IPS DF 6.9 (cell line): ENCODE data around the gene CLC.
"Not testable (repeated sequence)": the region's sequence is repeated elsewhere in the genome, so short reads cannot be mapped to it uniquely, and the experiment has no call there.

Experiments used
- DNase-seq: peaks from one replicate; pipeline ENCODE4 v3.0.0-alpha.2; 2013; ENCODE audit warnings: low read depth, low spot score
- H3K27ac ChIP-seq: one replicate; pipeline ENCODE4 v1.5.1; 2013; ENCODE audit warnings: low read length, control low read depth
- H3K27me3 ChIP-seq: 2 replicates; pipeline ENCODE4 v1.6.1; 2013; ENCODE audit warnings: mild to moderate bottlenecking, low read length; ENCODE audit not compliant: control insufficient read depth, insufficient read depth
- H3K36me3 ChIP-seq: 2 replicates; pipeline ENCODE4 v1.6.1; 2013; ENCODE audit warnings: low read length; ENCODE audit not compliant: control insufficient read depth, insufficient read depth
- H3K4me1 ChIP-seq: 2 replicates; pipeline ENCODE4 v1.6.1; 2013; ENCODE audit warnings: low read length; ENCODE audit not compliant: control insufficient read depth, insufficient read depth
- H3K4me3 ChIP-seq: 2 replicates; pipeline ENCODE4 v1.5.1; 2013; ENCODE audit warnings: mild to moderate bottlenecking, low read length
- H3K9me3 ChIP-seq: 2 replicates; pipeline ENCODE4 v1.6.1; 2013; ENCODE audit warnings: low read length, inconsistent platforms; ENCODE audit not compliant: control insufficient read depth, insufficient read depth
- WGBS: extraction: QIAGEN DNeasy Blood & Tissue Kit; methylation state at CpG from one replicate; pipeline ENCODE4 v1.1.7; 2013; ENCODE audit warnings: mixed read lengths, missing lambda C conversion rate; ENCODE audit not compliant: insufficient read length, insufficient coverage; 5-methylcytosine and 5-hydroxymethylcytosine counted together

CLC gene

DNA sequence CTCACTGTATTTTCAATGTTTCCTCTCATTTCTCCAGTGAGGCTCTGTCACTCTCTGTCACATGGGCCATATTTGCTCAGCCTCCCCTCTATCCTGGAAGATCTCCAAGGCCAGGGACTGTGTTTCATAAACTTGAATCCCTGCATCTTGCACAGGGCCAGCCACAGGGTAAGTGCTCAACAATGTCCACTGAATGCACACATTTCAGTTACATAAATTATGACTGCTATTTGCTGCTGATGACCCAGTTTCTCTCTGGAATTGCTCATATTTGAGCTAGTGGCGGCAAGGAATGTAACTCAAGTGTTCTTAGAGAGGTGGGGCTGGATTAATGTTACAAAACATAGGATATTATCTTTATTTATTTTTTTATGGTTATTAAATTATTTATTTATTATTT lies 6.1 kb downstream of the CLC start:
- WGBS = no CpG with 5 or more reads among the region's 1 CpG
- Histone ChIP-seq H3K4me3 (no peak overlapping the region), H3K27ac (no peak overlapping the region), H3K4me1 (no peaks in the 10 kb centered on the region), H3K9me3 (no peaks in the 10 kb centered on the region), H3K36me3 (no peaks in the 10 kb centered on the region), H3K27me3 (no peaks in the 10 kb centered on the region)
- no peak for DNase-seq

DNA sequence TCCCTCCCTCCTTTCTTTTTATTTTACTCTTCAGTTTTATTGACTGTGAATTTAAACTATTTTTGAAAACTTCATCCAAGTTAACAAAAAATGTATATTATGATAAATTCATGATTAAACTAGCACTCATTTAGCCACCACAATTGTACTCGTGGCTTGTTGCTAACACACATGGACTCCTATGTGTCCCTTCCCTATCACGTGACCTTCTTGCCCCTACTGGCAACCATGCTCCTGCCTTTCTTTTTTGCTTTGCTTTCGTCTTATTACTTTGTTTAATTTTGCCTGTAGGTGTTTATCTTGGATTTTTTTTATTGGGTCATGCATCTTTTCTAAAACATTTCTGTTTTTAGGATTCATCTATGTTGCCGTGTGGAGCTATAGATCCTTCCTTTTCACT lies 8.2 kb downstream of the CLC start:
- DNase-seq = no peak
- Histone ChIP-seq H3K27me3 (no peaks in the 10 kb centered on the region), H3K4me1 (no peaks in the 10 kb centered on the region), H3K4me3 (no peak overlapping the region), H3K36me3 (no peaks in the 10 kb centered on the region), H3K27ac (no peak overlapping the region), H3K9me3 (no peaks in the 10 kb centered on the region)
- no CpG with 5 or more reads among the region's 4 CpGs for WGBS

DNA sequence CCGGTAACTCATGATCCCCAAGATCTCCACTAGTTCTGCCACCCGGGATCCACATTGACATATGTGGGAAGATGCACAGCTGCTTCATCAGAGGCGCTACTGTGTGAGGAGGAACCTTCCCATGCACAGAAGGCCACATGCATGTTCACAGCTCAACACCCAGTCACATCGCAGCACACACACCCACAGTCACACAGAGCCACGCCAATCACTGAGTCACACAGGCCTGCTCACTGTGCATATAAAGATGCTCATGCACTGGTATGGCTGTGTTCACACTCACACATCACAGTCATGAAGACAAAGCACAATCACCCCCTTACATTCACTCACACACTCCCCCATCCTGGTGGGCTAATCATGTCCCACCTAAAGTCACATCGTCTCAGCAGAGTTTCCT lies 9.8 kb downstream of the CLC start:
- DNase-seq = no peak
- WGBS = no CpG with 5 or more reads among the region's 6 CpGs
- no peaks in the 10 kb centered on the region for H3K4me1 ChIP-seq

DNA sequence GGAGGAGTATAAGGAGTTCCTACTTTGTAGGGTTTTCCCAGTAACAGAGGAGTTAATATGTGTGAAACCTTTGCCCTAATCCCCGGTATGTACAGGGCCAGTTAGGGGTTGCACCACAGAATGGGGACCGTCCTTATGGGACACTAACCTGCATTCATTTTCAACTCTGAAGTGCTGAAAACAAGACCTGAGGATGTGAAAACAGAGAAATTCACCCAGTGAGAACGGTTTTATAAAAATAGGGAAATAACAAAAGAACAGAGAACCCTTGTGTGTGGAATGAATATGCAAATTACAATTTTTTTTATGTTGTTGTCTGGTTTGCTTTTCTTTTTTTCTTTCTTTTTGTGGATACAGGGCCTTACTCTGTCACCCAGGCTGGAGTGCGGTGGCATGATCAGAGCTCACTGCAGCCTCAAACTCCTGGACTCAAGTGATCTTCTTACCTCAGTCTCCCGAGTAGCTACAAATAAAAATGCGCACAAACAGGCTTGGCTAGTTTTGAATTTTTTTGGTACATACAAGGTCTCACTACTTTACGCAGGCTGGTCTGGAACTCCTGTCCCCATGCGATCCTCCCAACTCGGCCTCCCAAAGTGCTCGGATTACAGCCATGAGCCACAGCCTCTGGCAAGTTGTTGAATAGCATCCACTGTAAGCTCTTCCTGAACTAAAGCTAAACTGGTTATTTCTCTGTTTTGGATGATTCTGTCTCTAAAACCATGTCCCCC lies 10.6 kb downstream of the CLC start:
- Histone ChIP-seq H3K27me3 (no peaks in the 10 kb centered on the region), H3K27ac (no peak overlapping the region), H3K9me3 (no peaks in the 10 kb centered on the region), H3K4me3 (no peak overlapping the region), H3K36me3 (no peaks in the 10 kb centered on the region), H3K4me1 (no peaks in the 10 kb centered on the region)
- WGBS = no CpG with 5 or more reads among the region's 10 CpGs
- DNase-seq = no peak

More for the DNA sequence above, 9.8 kb downstream of the CLC start:
- Histone ChIP-seq H3K27ac (no peak overlapping the region), H3K27me3 (no peaks in the 10 kb centered on the region), H3K36me3 (no peaks in the 10 kb centered on the region), H3K9me3 (no peaks in the 10 kb centered on the region), H3K4me3 (no peak overlapping the region)

DNA sequence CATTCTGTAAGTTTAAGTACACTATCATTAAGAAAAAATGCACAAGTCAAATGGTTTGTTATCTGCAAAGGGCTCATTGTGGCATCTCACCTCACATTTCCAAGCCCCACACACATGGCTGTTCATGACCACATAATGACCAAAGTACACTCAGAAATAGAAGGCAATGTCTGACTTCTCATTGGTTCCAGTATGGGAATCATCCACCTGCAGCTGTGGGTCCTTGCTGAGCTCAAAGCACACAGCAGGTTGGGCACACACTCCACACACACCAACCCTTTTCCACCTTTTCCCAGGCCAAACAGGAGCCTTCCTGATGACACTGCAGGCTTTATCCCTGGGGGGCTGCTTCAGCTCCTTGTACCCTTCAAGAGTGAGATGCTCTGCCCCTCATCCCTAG lies 11.8 kb downstream of the CLC start:
- H3K36me3 ChIP-seq = no peaks in the 10 kb centered on the region
- no peak for DNase-seq
- no peak overlapping the region for H3K4me3 ChIP-seq
- no peaks in the 10 kb centered on the region for H3K4me1 ChIP-seq
- H3K27me3 ChIP-seq = no peaks in the 10 kb centered on the region
- no peak overlapping the region for H3K27ac ChIP-seq
- H3K9me3 ChIP-seq = no peaks in the 10 kb centered on the region

DNA sequence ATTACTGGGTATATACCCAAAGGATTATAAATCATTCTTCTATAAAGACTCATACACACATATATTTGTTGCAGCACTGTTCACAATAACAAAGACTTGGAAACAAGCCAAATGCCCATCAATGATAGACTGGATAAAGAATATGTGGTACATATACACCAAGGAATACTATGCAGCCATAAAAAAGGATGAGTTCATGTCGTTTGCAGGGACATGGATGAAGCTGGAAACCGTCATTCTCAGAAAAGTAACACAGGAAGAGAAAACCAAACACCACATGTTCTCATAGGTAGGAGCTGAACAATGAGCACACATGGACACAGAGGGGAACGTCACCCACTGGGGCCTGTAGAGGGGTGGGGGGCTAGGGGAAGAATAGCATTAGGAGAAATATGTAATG lies 17.7 kb downstream of the CLC start:
- no CpG with 5 or more reads among the region's 3 CpGs for WGBS

DNA sequence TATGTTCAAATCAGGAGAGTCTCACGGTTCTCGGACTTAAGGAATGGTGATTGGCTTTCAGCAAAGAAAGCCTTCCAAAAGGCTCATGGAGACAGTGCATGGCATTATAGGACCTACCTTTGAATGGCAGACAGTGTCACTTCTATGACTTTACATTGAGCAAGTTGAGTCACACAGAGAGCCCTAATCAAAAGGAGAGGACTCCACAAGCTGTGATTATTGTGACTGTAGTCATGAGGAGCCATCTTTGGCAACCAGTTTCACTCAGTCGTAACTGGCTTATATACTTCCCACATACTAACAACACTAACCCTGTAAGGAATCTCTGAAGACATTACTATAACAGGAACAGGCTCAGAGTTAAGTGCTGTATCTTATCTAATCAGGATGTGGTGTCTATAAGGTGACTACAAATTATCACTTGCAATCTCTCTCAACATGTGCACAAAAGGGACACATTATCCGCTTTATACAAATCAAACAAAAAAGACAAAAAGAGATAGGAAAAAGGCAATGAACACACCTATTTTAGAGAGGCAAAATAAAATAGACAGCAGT lies 27.4 kb downstream of the CLC start:
- Histone ChIP-seq H3K36me3 (no peaks in the 10 kb centered on the region), H3K4me3 (no peak overlapping the region), H3K9me3 (no peaks in the 10 kb centered on the region), H3K27ac (no peak overlapping the region), H3K27me3 (no peaks in the 10 kb centered on the region), H3K4me1 (no peaks in the 10 kb centered on the region)
- DNase-seq = no peak
- WGBS = no CpG with 5 or more reads among the region's 4 CpGs

More for the DNA sequence above, 17.7 kb downstream of the CLC start:
- not testable (repeated sequence) for H3K9me3 ChIP-seq, H3K27me3 ChIP-seq, H3K27ac ChIP-seq, H3K36me3 ChIP-seq, H3K4me1 ChIP-seq, DNase-seq, H3K4me3 ChIP-seq

DNA sequence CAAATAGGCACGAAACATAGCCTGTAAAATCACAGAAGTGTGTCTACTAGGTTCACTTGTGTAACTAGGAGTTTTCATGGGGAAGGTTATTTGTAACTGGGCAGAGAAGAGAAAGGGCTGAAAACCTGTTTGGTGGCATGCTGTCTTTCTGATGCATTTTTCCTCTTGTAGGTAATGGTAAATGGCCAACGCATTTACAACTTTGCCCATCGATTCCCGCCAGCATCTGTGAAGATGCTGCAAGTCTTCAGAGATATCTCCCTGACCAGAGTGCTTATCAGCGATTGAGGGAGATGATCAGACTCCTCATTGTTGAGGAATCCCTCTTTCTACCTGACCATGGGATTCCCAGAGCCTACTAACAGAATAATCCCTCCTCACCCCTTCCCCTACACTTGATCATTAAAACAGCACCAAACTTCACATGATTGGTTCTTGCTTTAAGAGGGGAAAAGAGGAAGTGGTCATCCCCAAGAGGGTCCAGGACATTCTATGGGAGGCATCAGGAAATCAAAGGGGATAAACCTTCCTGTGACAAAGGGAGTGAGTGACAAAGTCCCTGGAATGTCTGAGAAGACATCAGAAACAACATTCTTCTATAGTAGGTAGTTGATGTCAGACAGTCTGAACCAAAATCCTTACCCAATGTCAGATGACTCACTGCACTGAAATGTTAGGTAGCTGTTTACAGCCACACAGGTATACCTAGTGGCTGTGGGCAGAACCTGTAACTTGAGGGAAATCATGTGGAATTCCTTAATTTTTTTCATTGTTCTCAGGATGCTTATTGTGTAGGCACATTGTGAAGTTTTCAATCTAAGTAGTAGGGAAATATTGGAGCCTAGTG lies 28.6 kb downstream of the CLC start:
- WGBS = no CpG with 5 or more reads among the region's 5 CpGs
- DNase-seq = no peak
- H3K27me3 ChIP-seq = no peaks in the 10 kb centered on the region
- H3K27ac ChIP-seq = no peak overlapping the region
- H3K36me3 ChIP-seq = no peaks in the 10 kb centered on the region
- H3K9me3 ChIP-seq = no peaks in the 10 kb centered on the region
- no peaks in the 10 kb centered on the region for H3K4me1 ChIP-seq
- H3K4me3 ChIP-seq = no peak overlapping the region

DNA sequence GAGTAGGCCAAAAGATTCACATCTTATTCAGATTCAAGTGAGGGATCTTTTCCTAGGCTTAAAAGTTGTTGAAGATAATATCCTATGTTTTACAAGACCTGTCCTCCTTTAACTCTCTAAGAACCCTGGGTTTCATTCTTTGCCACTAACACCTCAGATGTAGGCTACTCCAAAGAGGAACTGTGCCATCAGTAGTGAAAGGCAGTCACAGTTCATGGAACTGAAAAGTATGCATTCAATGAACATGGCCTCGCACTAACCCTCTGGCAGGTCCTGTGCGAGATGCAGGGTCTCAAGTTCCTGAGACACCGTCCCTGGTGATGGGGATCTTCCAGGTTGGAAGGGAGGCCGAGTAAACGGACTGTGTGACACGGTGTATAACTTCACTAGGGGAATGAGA lies 29.2 kb downstream of the CLC start:
- Histone ChIP-seq H3K4me1 (no peaks in the 10 kb centered on the region), H3K36me3 (no peaks in the 10 kb centered on the region), H3K4me3 (no peak overlapping the region), H3K27me3 (no peaks in the 10 kb centered on the region), H3K9me3 (no peaks in the 10 kb centered on the region), H3K27ac (no peak overlapping the region)
- no peak for DNase-seq
- no CpG with 5 or more reads among the region's 6 CpGs for WGBS

DNA sequence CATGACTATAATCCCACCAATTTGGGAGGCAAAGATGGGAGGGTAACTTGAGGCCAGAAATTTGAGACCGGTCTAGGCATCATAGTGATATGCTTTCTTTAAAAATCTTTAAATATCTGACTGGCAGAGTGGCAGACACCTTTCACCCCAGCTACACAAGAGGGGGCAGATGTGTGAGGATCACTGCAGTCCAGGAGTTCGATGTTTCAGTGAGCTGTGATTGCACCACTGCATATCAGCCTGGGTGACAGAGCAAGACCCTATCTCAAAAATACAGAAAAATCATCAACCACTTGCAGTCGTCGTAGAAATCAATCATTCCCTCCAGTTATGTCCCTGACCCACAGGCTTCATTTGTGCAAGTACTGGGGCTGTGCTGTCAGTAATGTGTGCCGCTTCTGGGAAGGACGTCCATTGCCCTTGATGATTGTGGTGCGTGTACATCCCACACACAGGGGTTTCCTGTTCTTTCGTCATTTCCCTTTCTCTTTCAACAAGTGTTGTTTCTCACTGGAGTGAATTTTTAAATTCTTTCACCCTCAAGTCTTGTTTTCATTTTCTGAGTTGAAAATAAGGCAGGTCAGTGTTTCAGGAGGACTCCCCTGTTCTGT lies 32.1 kb downstream of the CLC start:
- Histone ChIP-seq H3K4me3 (no peak overlapping the region), H3K27me3 (no peaks in the 10 kb centered on the region), H3K36me3 (no peaks in the 10 kb centered on the region), H3K9me3 (no peaks in the 10 kb centered on the region), H3K4me1 (no peaks in the 10 kb centered on the region), H3K27ac (no peak overlapping the region)
- DNase-seq = no peak
- WGBS = no CpG with 5 or more reads among the region's 8 CpGs
